ENCODE data around the gene WWOX.

Gene WWOX

GRCh38 chr16:78804058-78804735 lies 704.7 kb downstream of the WWOX start:
- H3K4me1 ChIP-seq (ENCODE audit: control insufficient read depth, insufficient read depth, low read length): peaks cover 3% of the 10 kb centered on the region
- DNase-seq (ENCODE audit: low read depth): no peak
- H3K9ac ChIP-seq (ENCODE audit: low read length): no peak overlapping the region
- no peaks in the 10 kb centered on the region for H3K36me3 ChIP-seq (ENCODE audit: control insufficient read depth, insufficient read depth, low read length, severe bottlenecking)
- H3K27me3 ChIP-seq (replicated peaks; ENCODE audit: control insufficient read depth, insufficient read depth, low read length): no peaks in the 10 kb centered on the region
- H3K9me3 ChIP-seq (ENCODE audit: control insufficient read depth, low read length): peaks cover 4% of the 10 kb centered on the region
- H3K4me3 ChIP-seq (ENCODE audit: low read length): no peak overlapping the region

GRCh38 chr16:78805556-78805955 lies 706.1 kb downstream of the WWOX start:
- H3K9ac ChIP-seq (ENCODE audit: low read length): no peak overlapping the region
- peaks cover 4% of the 10 kb centered on the region for H3K9me3 ChIP-seq (ENCODE audit: control insufficient read depth, low read length)
- DNase-seq (ENCODE audit: low read depth): no peak
- H3K4me3 ChIP-seq (ENCODE audit: low read length): no peak overlapping the region
- no peaks in the 10 kb centered on the region for H3K36me3 ChIP-seq (ENCODE audit: control insufficient read depth, insufficient read depth, low read length, severe bottlenecking)
- no peaks in the 10 kb centered on the region for H3K27me3 ChIP-seq (replicated peaks; ENCODE audit: control insufficient read depth, insufficient read depth, low read length)
- H3K4me1 ChIP-seq (ENCODE audit: control insufficient read depth, insufficient read depth, low read length): no peaks in the 10 kb centered on the region

GRCh38 chr16:78811247-78811646 lies 711.8 kb downstream of the WWOX start:
- Histone ChIP-seq H3K9me3 (ENCODE audit: control insufficient read depth, low read length) (peaks cover 4% of the 10 kb centered on the region), H3K4me3 (ENCODE audit: low read length) (no peak overlapping the region), H3K27me3 (replicated peaks; ENCODE audit: control insufficient read depth, insufficient read depth, low read length) (no peaks in the 10 kb centered on the region), H3K4me1 (ENCODE audit: control insufficient read depth, insufficient read depth, low read length) (peaks cover 25% of the 10 kb centered on the region), H3K9ac (ENCODE audit: low read length) (no peak overlapping the region), H3K36me3 (ENCODE audit: control insufficient read depth, insufficient read depth, low read length, severe bottlenecking) (no peaks in the 10 kb centered on the region)
- DNase-seq (ENCODE audit: low read depth): no peak

- no peak for DNase-seq (ENCODE audit: low read depth)
- Histone ChIP-seq H3K27me3 (replicated peaks; ENCODE audit: control insufficient read depth, insufficient read depth, low read length) (no peaks in the 10 kb centered on the region), H3K9ac (ENCODE audit: low read length) (no peak overlapping the region), H3K9me3 (ENCODE audit: control insufficient read depth, low read length) (no peaks in the 10 kb centered on the region), H3K4me3 (ENCODE audit: low read length) (no peak overlapping the region), H3K4me1 (ENCODE audit: control insufficient read depth, insufficient read depth, low read length) (peaks cover 37% of the 10 kb centered on the region), H3K36me3 (ENCODE audit: control insufficient read depth, insufficient read depth, low read length, severe bottlenecking) (no peaks in the 10 kb centered on the region)
These were observed 713.1 kb downstream of the WWOX start for GRCh38 chr16:78812582-78812981.

DNA sequence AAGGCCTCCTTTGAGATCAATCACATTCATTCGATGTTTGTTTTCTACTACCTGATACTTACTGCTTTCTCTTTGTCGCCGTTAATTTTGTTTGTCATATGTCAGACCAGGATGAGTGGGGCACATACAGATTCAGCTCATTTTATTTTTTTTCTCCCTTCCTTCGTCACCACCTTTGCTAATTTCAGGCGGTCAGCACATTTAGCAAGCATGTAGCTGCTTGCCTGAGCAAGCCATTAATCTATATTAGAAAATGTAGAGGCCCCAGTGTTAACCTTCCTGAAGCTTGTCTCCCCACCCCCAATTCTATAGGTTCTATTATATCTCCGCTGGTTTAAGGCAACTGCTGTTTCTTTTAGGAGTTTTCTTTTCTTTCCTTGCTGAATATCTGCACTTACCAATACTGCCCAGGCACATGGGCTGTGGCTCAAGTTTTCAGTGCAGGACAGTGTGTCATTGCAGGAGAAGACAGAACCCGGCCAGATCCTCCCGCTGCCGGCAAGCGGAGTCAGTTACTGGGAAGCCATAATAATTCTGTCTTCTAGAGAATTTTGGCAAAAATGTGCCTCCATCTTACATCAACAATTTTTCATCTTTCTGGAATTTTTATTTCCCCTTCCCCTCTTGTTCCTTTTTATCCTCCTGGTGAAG lies 714.3 kb downstream of the WWOX start:
- no peak for DNase-seq (ENCODE audit: low read depth)
- no peaks in the 10 kb centered on the region for H3K9me3 ChIP-seq (ENCODE audit: control insufficient read depth, low read length)
- peaks cover 45% of the 10 kb centered on the region for H3K4me1 ChIP-seq (ENCODE audit: control insufficient read depth, insufficient read depth, low read length)
- H3K4me3 ChIP-seq (ENCODE audit: low read length): no peak overlapping the region
- no peak overlapping the region for H3K9ac ChIP-seq (ENCODE audit: low read length)
- no peaks in the 10 kb centered on the region for H3K27me3 ChIP-seq (replicated peaks; ENCODE audit: control insufficient read depth, insufficient read depth, low read length)
- H3K36me3 ChIP-seq (ENCODE audit: control insufficient read depth, insufficient read depth, low read length, severe bottlenecking): no peaks in the 10 kb centered on the region

GRCh38 chr16:78815713-78816112 lies 716.3 kb downstream of the WWOX start:
- Histone ChIP-seq H3K4me1 (ENCODE audit: control insufficient read depth, insufficient read depth, low read length) (peaks cover 45% of the 10 kb centered on the region), H3K4me3 (ENCODE audit: low read length) (peak overlapping the region; percentile 24), H3K9ac (ENCODE audit: low read length) (peak overlapping the region; percentile 51), H3K36me3 (ENCODE audit: control insufficient read depth, insufficient read depth, low read length, severe bottlenecking) (no peaks in the 10 kb centered on the region), H3K27me3 (replicated peaks; ENCODE audit: control insufficient read depth, insufficient read depth, low read length) (no peaks in the 10 kb centered on the region), H3K9me3 (ENCODE audit: control insufficient read depth, low read length) (no peaks in the 10 kb centered on the region)
- DNase-seq (ENCODE audit: low read depth): no peak

DNA sequence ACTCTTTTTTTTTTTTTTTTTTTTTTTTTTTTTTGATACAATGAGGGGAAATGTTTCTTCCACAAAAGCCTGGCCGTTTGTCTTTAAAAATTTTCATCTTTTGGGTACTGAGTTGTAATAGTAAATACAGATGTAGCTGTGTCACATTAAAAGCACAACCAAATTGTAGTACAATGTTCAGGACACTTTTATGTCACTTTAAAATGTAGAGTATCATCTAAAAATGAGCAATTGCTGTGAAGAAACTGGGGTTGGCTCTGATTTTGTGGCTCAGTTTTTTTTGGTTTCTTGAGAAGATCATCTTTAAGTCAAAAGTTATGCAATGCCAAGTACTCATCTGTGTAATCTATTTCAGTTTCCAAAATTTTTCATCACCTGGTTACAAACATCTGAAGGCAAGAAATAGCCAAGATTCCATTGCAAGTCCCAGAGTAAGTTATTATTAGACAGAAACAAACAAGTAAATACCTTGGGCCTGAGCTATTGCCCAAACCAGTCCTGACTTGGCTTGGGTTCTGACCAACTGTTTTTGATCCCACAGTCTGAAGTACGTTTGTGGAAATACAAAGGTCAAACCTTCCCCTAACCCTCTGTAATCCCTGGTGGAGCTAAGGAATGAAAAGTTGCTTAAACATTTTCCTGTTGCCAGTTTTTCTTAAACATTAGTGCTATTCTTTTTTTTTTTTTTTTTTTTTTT lies 717.2 kb downstream of the WWOX start:
- Histone ChIP-seq H3K9ac (ENCODE audit: low read length) (peak overlapping the region; percentile 51), H3K4me1 (ENCODE audit: control insufficient read depth, insufficient read depth, low read length) (peaks cover 48% of the 10 kb centered on the region), H3K36me3 (ENCODE audit: control insufficient read depth, insufficient read depth, low read length, severe bottlenecking) (no peaks in the 10 kb centered on the region), H3K27me3 (replicated peaks; ENCODE audit: control insufficient read depth, insufficient read depth, low read length) (no peaks in the 10 kb centered on the region), H3K4me3 (ENCODE audit: low read length) (peak overlapping the region; percentile 24), H3K9me3 (ENCODE audit: control insufficient read depth, low read length) (peaks cover 3% of the 10 kb centered on the region)
- DNase-seq (ENCODE audit: low read depth): peak; percentile 1

DNA sequence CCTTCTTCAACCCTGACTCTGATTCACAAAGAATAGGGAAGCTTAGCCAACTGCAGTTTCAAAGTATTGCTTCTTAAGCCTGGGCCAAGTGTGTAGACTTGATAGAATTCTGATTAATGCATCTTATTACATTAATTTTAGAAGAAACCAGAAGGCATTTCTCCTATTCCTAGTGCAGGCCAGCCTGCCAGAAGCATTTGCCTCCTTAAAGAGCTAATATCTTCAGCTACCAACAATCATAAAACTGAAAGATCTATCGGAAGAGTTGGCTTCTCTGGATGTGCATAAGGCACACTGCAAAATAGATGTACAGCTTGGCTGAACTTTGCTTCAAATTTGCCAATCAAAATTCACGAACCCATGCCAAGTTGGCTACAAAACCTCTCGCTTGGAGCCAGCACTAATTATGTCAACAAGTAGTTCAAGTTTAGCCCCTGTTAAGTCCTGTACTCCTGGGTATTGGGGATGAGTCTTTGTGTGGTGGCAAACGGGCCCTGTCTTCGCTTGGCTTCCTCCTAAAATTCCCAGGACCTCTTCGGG lies 717.8 kb downstream of the WWOX start:
- Histone ChIP-seq H3K4me1 (ENCODE audit: control insufficient read depth, insufficient read depth, low read length) (peaks cover 48% of the 10 kb centered on the region), H3K36me3 (ENCODE audit: control insufficient read depth, insufficient read depth, low read length, severe bottlenecking) (no peaks in the 10 kb centered on the region), H3K9ac (ENCODE audit: low read length) (peak overlapping the region; percentile 42), H3K4me3 (ENCODE audit: low read length) (peak overlapping the region; percentile 44), H3K9me3 (ENCODE audit: control insufficient read depth, low read length) (peaks cover 4% of the 10 kb centered on the region), H3K27me3 (replicated peaks; ENCODE audit: control insufficient read depth, insufficient read depth, low read length) (no peaks in the 10 kb centered on the region)
- no peak for DNase-seq (ENCODE audit: low read depth)

DNA sequence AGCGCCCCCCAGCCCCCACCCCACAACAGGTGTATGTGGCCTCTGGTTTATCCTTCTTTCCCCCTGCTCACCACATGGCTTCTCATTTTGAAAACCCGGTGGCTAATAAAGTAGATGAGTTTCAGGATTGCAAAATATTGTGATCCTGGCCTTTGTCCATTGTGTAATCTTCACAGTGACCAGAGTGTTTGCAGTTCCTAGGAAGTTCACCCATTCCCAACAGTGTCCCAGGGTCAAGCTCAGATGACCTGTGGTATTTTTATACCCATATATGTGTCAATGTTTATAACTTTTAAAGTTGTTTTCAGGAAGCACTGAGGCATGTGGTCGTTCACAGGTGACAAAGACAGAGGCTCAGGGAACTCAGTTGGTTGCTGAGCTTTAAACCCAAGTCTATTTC lies 721.9 kb downstream of the WWOX start:
- Histone ChIP-seq H3K4me1 (ENCODE audit: control insufficient read depth, insufficient read depth, low read length) (peaks cover 22% of the 10 kb centered on the region), H3K9ac (ENCODE audit: low read length) (no peak overlapping the region), H3K36me3 (ENCODE audit: control insufficient read depth, insufficient read depth, low read length, severe bottlenecking) (no peaks in the 10 kb centered on the region), H3K9me3 (ENCODE audit: control insufficient read depth, low read length) (peaks cover 4% of the 10 kb centered on the region), H3K4me3 (ENCODE audit: low read length) (no peak overlapping the region), H3K27me3 (replicated peaks; ENCODE audit: control insufficient read depth, insufficient read depth, low read length) (no peaks in the 10 kb centered on the region)
- DNase-seq (ENCODE audit: low read depth): no peak

- Histone ChIP-seq H3K27me3 (replicated peaks; ENCODE audit: control insufficient read depth, insufficient read depth, low read length) (no peaks in the 10 kb centered on the region), H3K4me1 (ENCODE audit: control insufficient read depth, insufficient read depth, low read length) (peaks cover 12% of the 10 kb centered on the region), H3K9ac (ENCODE audit: low read length) (no peak overlapping the region), H3K4me3 (ENCODE audit: low read length) (no peak overlapping the region), H3K36me3 (ENCODE audit: control insufficient read depth, insufficient read depth, low read length, severe bottlenecking) (no peaks in the 10 kb centered on the region), H3K9me3 (ENCODE audit: control insufficient read depth, low read length) (peaks cover 4% of the 10 kb centered on the region)
- no peak for DNase-seq (ENCODE audit: low read depth)
These were observed 723.1 kb downstream of the WWOX start for GRCh38 chr16:78822509-78822908.

DNA sequence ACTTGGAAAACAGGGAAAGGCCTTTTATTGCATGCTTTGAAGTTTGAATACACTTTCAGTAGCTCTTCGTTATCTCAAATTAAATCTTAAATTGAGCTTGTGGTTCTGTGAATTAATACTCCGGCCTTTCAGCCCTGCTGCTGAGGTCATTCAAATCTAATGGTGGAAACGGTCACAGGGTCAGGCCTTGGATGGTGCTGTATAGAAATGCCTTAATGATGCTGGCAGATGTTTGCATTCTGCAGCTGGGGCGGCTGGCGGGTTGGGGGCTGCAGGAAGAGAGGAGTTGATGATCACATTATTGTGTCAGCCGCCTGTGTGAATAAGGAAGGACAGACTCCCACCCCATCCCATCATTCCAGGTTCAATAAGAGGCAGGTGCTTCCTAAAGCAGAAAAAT lies 723.6 kb downstream of the WWOX start:
- no peak overlapping the region for H3K4me3 ChIP-seq (ENCODE audit: low read length)
- no peak for DNase-seq (ENCODE audit: low read depth)
- H3K9ac ChIP-seq (ENCODE audit: low read length): no peak overlapping the region
- peaks cover 7% of the 10 kb centered on the region for H3K4me1 ChIP-seq (ENCODE audit: control insufficient read depth, insufficient read depth, low read length)
- no peaks in the 10 kb centered on the region for H3K27me3 ChIP-seq (replicated peaks; ENCODE audit: control insufficient read depth, insufficient read depth, low read length)
- H3K36me3 ChIP-seq (ENCODE audit: control insufficient read depth, insufficient read depth, low read length, severe bottlenecking): no peaks in the 10 kb centered on the region
- H3K9me3 ChIP-seq (ENCODE audit: control insufficient read depth, low read length): peaks cover 4% of the 10 kb centered on the region
